HG03442 (cell line): ENCODE results near the gene CPSF3.
"Not testable (repeated sequence)": the region's sequence is repeated elsewhere in the genome, so short reads cannot be mapped to it uniquely, and the experiment has no call there.

Source experiments
- ATAC-seq: cut with Tn5 transposase; IDR thresholded peaks from one replicate; pipeline ENCODE4 v1.9.1; 2021; ENCODE audit warnings: mild to moderate bottlenecking, moderate library complexity; ENCODE audit not compliant: unreplicated experiment

CPSF3 gene

GRCh38 chr2:9497017-9497416, 73.6 kb downstream of the CPSF3 start:
- ATAC-seq: no peak

GRCh38 chr2:9498210-9498609, 74.8 kb downstream of the CPSF3 start:
- no peak for ATAC-seq

- ATAC-seq: no peak
Observed at GRCh38 chr2:9508931-9509330, 85.5 kb downstream of the CPSF3 start.

- ATAC-seq: not testable (repeated sequence)
Observed at GRCh38 chr2:9513946-9514345, 90.5 kb downstream of the CPSF3 start.

- ATAC-seq: no peak
Observed at GRCh38 chr2:9517118-9517782, 93.8 kb downstream of the CPSF3 start.

GRCh38 chr2:9518163-9518562, 94.7 kb downstream of the CPSF3 start:
- no peak for ATAC-seq

GRCh38 chr2:9518780-9519179, 95.3 kb downstream of the CPSF3 start:
- no peak for ATAC-seq

GRCh38 chr2:9519250-9519649, 95.8 kb downstream of the CPSF3 start:
- no peak for ATAC-seq
